Coronary artery (tissue), 2 donors: ENCODE data around the gene LONP1.
"Not testable (repeated sequence)": the region's sequence is repeated elsewhere in the genome, so short reads cannot be mapped to it uniquely, and the experiment has no call there.

Experiments
- DNase-seq: peaks from one replicate; pipeline ENCODE4 v3.0.0-alpha.2; 2017; ENCODE audit warnings: low spot score
- H3K27ac ChIP-seq, 2 donors: fragments of 200-600 bp; sonication (generic); one replicate each; pipeline ENCODE4 v1.5.1; 2016 to 2019
- H3K4me3 ChIP-seq: fragments of 200-600 bp; sonication (generic); 2 replicates; pipeline ENCODE4 v1.5.1; 2016; ENCODE audit warnings: mild to moderate bottlenecking, moderate library complexity
- CTCF ChIP-seq: fragments of 200-600 bp; sonication (generic); IDR thresholded peaks from one replicate; pipeline ENCODE4 v1.5.1; 2019; ENCODE audit warnings: antibody characterized with exemption

The LONP1 gene

GRCh38 chr19:5711713-5712161, 8.2 kb downstream of the LONP1 start:
- H3K27ac ChIP-seq, result no peak overlapping the region
- no peak for DNase-seq
- no peak overlapping the region for H3K4me3 ChIP-seq
- no peak for TF ChIP-seq CTCF

GRCh38 chr19:5711025-5711424, 8.9 kb downstream of the LONP1 start:
- no peak overlapping the region for H3K27ac ChIP-seq
- TF ChIP-seq CTCF, result no peak
- no peak overlapping the region for H3K4me3 ChIP-seq
- no peak for DNase-seq

GRCh38 chr19:5707576-5708575, 12.1 kb downstream of the LONP1 start:
- no peak overlapping the region for H3K4me3 ChIP-seq
- no peak overlapping the region for H3K27ac ChIP-seq
- no peak for TF ChIP-seq CTCF
- no peak for DNase-seq

GRCh38 chr19:5706876-5707573, 12.9 kb downstream of the LONP1 start:
- TF ChIP-seq CTCF, result no peak
- Histone ChIP-seq H3K4me3 (no peak overlapping the region), H3K27ac (no peak overlapping the region)
- no peak for DNase-seq

GRCh38 chr19:5705552-5705951, 14.4 kb downstream of the LONP1 start:
- no peak for TF ChIP-seq CTCF
- DNase-seq, result no peak
- no peak overlapping the region for H3K4me3 ChIP-seq
- no peak overlapping the region for H3K27ac ChIP-seq

GRCh38 chr19:5703819-5704818, 15.8 kb downstream of the LONP1 start:
- no peak for DNase-seq
- H3K4me3 ChIP-seq, result no peak overlapping the region
- TF ChIP-seq CTCF, result no peak
- H3K27ac ChIP-seq, result no peak overlapping the region

GRCh38 chr19:5702053-5702410, 17.9 kb downstream of the LONP1 start:
- not testable (repeated sequence) for H3K27ac ChIP-seq, H3K4me3 ChIP-seq, DNase-seq
